Neutrophil (primary cell): ENCODE measurements around the gene SNTB2.

Experiments used
- H3K27ac ChIP-seq: fragments of 200-600 bp; sonication (generic); 2 replicates; pipeline ENCODE4 v1.5.1; 2016; ENCODE audit warnings: mild to moderate bottlenecking, moderate library complexity
- H3K27me3 ChIP-seq: fragments of 200-600 bp; sonication (generic); 2 replicates; pipeline ENCODE4 v1.6.0; 2016; ENCODE audit warnings: mild to moderate bottlenecking
- H3K36me3 ChIP-seq: fragments of 200-600 bp; sonication (generic); 2 replicates; pipeline ENCODE4 v1.5.1; 2017
- H3K4me1 ChIP-seq, 2 experiments: fragments of 200-600 bp in 1 of 2; sonication (generic) in 1 of 2; 1 replicate in 1 of 2; 2 replicates in 1 of 2; pipeline versions ENCODE4 v1.5.1 to v1.6.1; 2013 to 2016; ENCODE audit warnings: low read depth in 1 of 2, low read length in 1 of 2, mild to moderate bottlenecking in 1 of 2, moderate library complexity in 1 of 2; ENCODE audit not compliant: control insufficient read depth in 1 of 2, insufficient read depth in 1 of 2
- H3K4me3 ChIP-seq, 2 experiments: fragments of 200-600 bp in 1 of 2; sonication (generic) in 1 of 2; 1 replicate in 1 of 2; 2 replicates in 1 of 2; pipeline ENCODE4 v1.5.1; 2013 to 2016; ENCODE audit warnings: low read depth in 1 of 2, low read length in 1 of 2, mild to moderate bottlenecking in 1 of 2, moderate library complexity in 1 of 2
- H3K9me3 ChIP-seq: fragments of 200-600 bp; sonication (generic); 2 replicates; pipeline ENCODE4 v1.5.1; 2016
- CTCF ChIP-seq: fragments of 200-600 bp; sonication (generic); IDR thresholded peaks from 2 replicates; pipeline ENCODE4 v1.5.1; 2016; ENCODE audit warnings: antibody characterized with exemption

Gene SNTB2

GRCh38 chr16:69176033-69176800 is 10.7 kb upstream of the SNTB2 start:
- no peak for TF ChIP-seq CTCF
- H3K27me3 ChIP-seq: no peaks in the 10 kb centered on the region
- H3K27ac ChIP-seq: no peak overlapping the region
- no peaks in the 10 kb centered on the region for H3K9me3 ChIP-seq
- no peaks in the 10 kb centered on the region for H3K36me3 ChIP-seq
- peaks cover 6 to 15% of the 10 kb centered on the region in 2 experiments for H3K4me1 ChIP-seq
- H3K4me3 ChIP-seq: no peak overlapping the region

GRCh38 chr16:69179328-69180010 is 7.5 kb upstream of the SNTB2 start:
- no peak overlapping the region for H3K4me3 ChIP-seq
- peaks cover 0 to 9% of the 10 kb centered on the region in 2 experiments for H3K4me1 ChIP-seq
- TF ChIP-seq CTCF: no peak
- H3K27me3 ChIP-seq: no peaks in the 10 kb centered on the region
- no peaks in the 10 kb centered on the region for H3K9me3 ChIP-seq
- no peak overlapping the region for H3K27ac ChIP-seq
- no peaks in the 10 kb centered on the region for H3K36me3 ChIP-seq

GRCh38 chr16:69180011-69180338 is 7.0 kb upstream of the SNTB2 start:
- Histone ChIP-seq H3K4me3 (no peak overlapping the region), H3K4me1 (peaks cover 0 to 9% of the 10 kb centered on the region in 2 experiments), H3K36me3 (no peaks in the 10 kb centered on the region), H3K27me3 (no peaks in the 10 kb centered on the region), H3K27ac (no peak overlapping the region), H3K9me3 (no peaks in the 10 kb centered on the region)
- TF ChIP-seq CTCF: no peak

GRCh38 chr16:69182730-69183416 is 4.1 kb upstream of the SNTB2 start:
- no peak overlapping the region for H3K27ac ChIP-seq
- H3K4me3 ChIP-seq: no peak overlapping the region
- TF ChIP-seq CTCF: no peak
- peaks cover 19 to 26% of the 10 kb centered on the region in 2 experiments for H3K4me1 ChIP-seq
- no peaks in the 10 kb centered on the region for H3K36me3 ChIP-seq
- H3K27me3 ChIP-seq: no peaks in the 10 kb centered on the region
- H3K9me3 ChIP-seq: no peaks in the 10 kb centered on the region

GRCh38 chr16:69187446-69188235 is 677 bp downstream of the SNTB2 start:
- Histone ChIP-seq H3K9me3 (no peaks in the 10 kb centered on the region), H3K27me3 (peaks cover 17% of the 10 kb centered on the region), H3K36me3 (no peaks in the 10 kb centered on the region), H3K27ac (peak overlapping the region; percentile 97), H3K4me1 (peaks cover 51 to 53% of the 10 kb centered on the region in 2 experiments), H3K4me3 (peak overlapping the region; percentile 81 to 89)
- no peak for TF ChIP-seq CTCF
